HG03045 (cell line): Measurements from ENCODE around the gene WDR54.
"Not testable (repeated sequence)": the region's sequence is repeated elsewhere in the genome, so short reads cannot be mapped to it uniquely, and the experiment has no call there.

Experiments used
- ATAC-seq: cut with Tn5 transposase; IDR thresholded peaks from one replicate; pipeline ENCODE4 v1.9.1; 2021; ENCODE audit warnings: mild to moderate bottlenecking, moderate library complexity; ENCODE audit not compliant: unreplicated experiment

WDR54 gene

GRCh38 chr2:74406035-74406434 is 15.5 kb upstream of the WDR54 start:
- ATAC-seq: no peak

GRCh38 chr2:74407682-74408081 is 13.8 kb upstream of the WDR54 start:
- no peak for ATAC-seq

GRCh38 chr2:74413001-74413698 is 8.4 kb upstream of the WDR54 start:
- no peak for ATAC-seq

GRCh38 chr2:74414441-74414840 is 7.1 kb upstream of the WDR54 start:
- ATAC-seq: no peak

- ATAC-seq: no peak
These were observed 6.4 kb upstream of the WDR54 start for GRCh38 chr2:74414881-74415761.

- ATAC-seq: no peak
These were observed 5.7 kb upstream of the WDR54 start for GRCh38 chr2:74415762-74416395.

- ATAC-seq: no peak
These were observed 4.8 kb upstream of the WDR54 start for GRCh38 chr2:74416778-74417177.

- ATAC-seq: no peak
These were observed 4.3 kb upstream of the WDR54 start for GRCh38 chr2:74417197-74417596.

GRCh38 chr2:74417763-74418162 is 3.8 kb upstream of the WDR54 start:
- ATAC-seq: no peak

GRCh38 chr2:74418312-74418711 is 3.2 kb upstream of the WDR54 start:
- no peak for ATAC-seq

- no peak for ATAC-seq
These were observed 2.2 kb upstream of the WDR54 start for GRCh38 chr2:74419345-74419744.

- no peak for ATAC-seq
These were observed 1.5 kb upstream of the WDR54 start for GRCh38 chr2:74420006-74420405.

- not testable (repeated sequence) for ATAC-seq
These were observed 957 bp upstream of the WDR54 start for GRCh38 chr2:74420443-74421103.

- no peak for ATAC-seq
These were observed 1.9 kb downstream of the WDR54 start for GRCh38 chr2:74423231-74424095.

- no peak for ATAC-seq
These were observed 2.8 kb downstream of the WDR54 start for GRCh38 chr2:74424139-74424992.

GRCh38 chr2:74424995-74425406 is 3.5 kb downstream of the WDR54 start:
- no peak for ATAC-seq

GRCh38 chr2:74425523-74425922 is 4.0 kb downstream of the WDR54 start:
- no peak for ATAC-seq

- ATAC-seq: no peak
These were observed 4.7 kb downstream of the WDR54 start for GRCh38 chr2:74426181-74426758.

GRCh38 chr2:74427551-74427950 is 6.0 kb downstream of the WDR54 start:
- no peak for ATAC-seq
